Dedifferentiated amniotic fluid mesenchymal stem cell (primary cell): ENCODE measurements around the gene GCSAM.
"Not testable (repeated sequence)": the region's sequence is repeated elsewhere in the genome, so short reads cannot be mapped to it uniquely, and the experiment has no call there.

Source experiments
- DNase-seq: peaks from one replicate; pipeline ENCODE4 v3.0.0-alpha.2; 2016; ENCODE audit errors: extremely low spot score

The GCSAM gene

GRCh38 chr3:112074006-112074405 is 59.0 kb downstream of the GCSAM start:
- no peak for DNase-seq

GRCh38 chr3:112072387-112073060 is 60.5 kb downstream of the GCSAM start:
- DNase-seq = not testable (repeated sequence)
